K562 (cell line): Measurements from ENCODE around the gene C4orf46. TPM values are rescaled to one million over a fixed set of nuclear protein-coding genes. Genes with fewer than 3 reads are reported as not detected.

Source experiments
- ATAC-seq: fragments of 200-7000 bp; cut with Tn5 transposase; 3 replicates; pipeline ENCODE4 v1.9.1; 2020; ENCODE audit warnings: moderate library complexity
- BruUV-seq: library from RNA; stranded (reverse); fragments of 400-500 nt; replicated peaks from 2 replicates; lab custom pipeline; 2021; lab: Mats Ljungman, UMichigan
- CTCF ChIA-PET: fragments of 300-600 bp; formaldehyde crosslinking; extraction: SDS; loops from one replicate; lab custom pipeline; 2021; ENCODE audit warnings: low intra/inter-chr PET ratio; lab: Yijun Ruan, JAX
- POLR2A ChIA-PET: fragments of 300-600, 350-650 bp; sonication (Branson Sonifier 250); formaldehyde crosslinking; extraction: SDS; loops from one replicate; lab custom pipeline; 2021; ENCODE audit warnings: antibody characterized with exemption, inconsistent platforms; lab: Yijun Ruan, JAX
- DNase-seq, 4 experiments: peaks; one replicate each; pipeline versions ENCODE4 v3.0.0 to v3.0.0-alpha.2; 2011 to 2018; ENCODE audit warnings: low spot score in 3 of 4, mixed read lengths in 3 of 4; ENCODE audit errors: extremely low read depth in 1 of 4
- FAIRE-seq: peaks from 2 replicates; lab custom pipeline; 2011; peaks lifted over from hg19 to GRCh38; lab: Jason Lieb, UNC
- H2AFZ ChIP-seq: 2 replicates; pipeline ENCODE4 v1.6.0; 2011; ENCODE audit warnings: low read depth, low read length, control low read depth, inconsistent platforms
- H3K27ac ChIP-seq: fragments of 200-600 bp; 3 replicates; pipeline ENCODE4 v1.8.0; 2011; ENCODE audit warnings: low read depth, mild to moderate bottlenecking, control low read depth, inconsistent platforms, low read length, moderate library complexity, mixed read lengths; ENCODE audit errors: extremely low read depth
- H3K27me3 ChIP-seq, 2 experiments: fragments of 300-600 bp in 1 of 2; 2 replicates in 1 of 2; 3 replicates in 1 of 2; pipeline versions ENCODE4 v1.6.0 to v1.8.0; 2011; ENCODE audit warnings: inconsistent platforms in 2 of 2, low read length in 2 of 2, mild to moderate bottlenecking in 1 of 2, mixed read lengths in 1 of 2, moderate library complexity in 1 of 2; ENCODE audit not compliant: control insufficient read depth in 2 of 2, insufficient read depth in 2 of 2
- H3K36me3 ChIP-seq: fragments of 300-600 bp; 3 replicates; pipeline ENCODE4 v1.8.0; 2011; ENCODE audit warnings: mild to moderate bottlenecking, low read length, inconsistent platforms; ENCODE audit not compliant: control insufficient read depth, insufficient read depth
- H3K4me1 ChIP-seq, 2 experiments: fragments of 200-600 bp in 1 of 2; replicated peaks in 1 of 2; 2 replicates in 1 of 2; 3 replicates in 1 of 2; pipeline versions ENCODE4 v1.5.1 to v1.8.0; 2011; ENCODE audit warnings: inconsistent platforms in 2 of 2, low read length in 2 of 2, mild to moderate bottlenecking in 1 of 2, mixed read lengths in 1 of 2, moderate library complexity in 1 of 2; ENCODE audit not compliant: control insufficient read depth in 2 of 2, insufficient read depth in 2 of 2
- H3K4me2 ChIP-seq: 2 replicates; pipeline ENCODE4 v1.6.1; 2011; ENCODE audit warnings: low read length, control low read depth, inconsistent platforms, mixed read lengths; ENCODE audit not compliant: insufficient read depth
- H3K4me3 ChIP-seq: fragments of 200-600 bp; sonication (generic), shearing (Covaris generic); 2 replicates; pipeline ENCODE4 v1.5.1; 2016; ENCODE audit warnings: control low read depth, inconsistent platforms
- H3K79me2 ChIP-seq: fragments of 200-600 bp; 3 replicates; pipeline ENCODE4 v1.8.0; 2011; ENCODE audit warnings: low read length, inconsistent platforms; ENCODE audit not compliant: control insufficient read depth, insufficient read depth
- H3K9ac ChIP-seq, 2 experiments: 2 replicates each; pipeline versions ENCODE4 v1.6.0 to v1.6.1; 2011; ENCODE audit warnings: low read depth in 2 of 2, low read length in 2 of 2, control low read depth in 1 of 2, inconsistent platforms in 1 of 2, mild to moderate bottlenecking in 1 of 2, mixed read lengths in 1 of 2; ENCODE audit not compliant: insufficient read depth in 1 of 2
- H3K9me1 ChIP-seq: one replicate; pipeline ENCODE4 v1.6.0; 2011; ENCODE audit warnings: inconsistent platforms, mild to moderate bottlenecking, low read length, moderate library complexity; ENCODE audit not compliant: control insufficient read depth, insufficient read depth
- H3K9me3 ChIP-seq: replicated peaks from 2 replicates; pipeline ENCODE4 v1.5.1; 2011; ENCODE audit warnings: low read depth, low read length, inconsistent platforms; ENCODE audit not compliant: control insufficient read depth, insufficient read depth
- H4K20me1 ChIP-seq: replicated peaks from 2 replicates; pipeline ENCODE4 v1.6.1; 2011; ENCODE audit warnings: low read length, inconsistent platforms, mixed read lengths; ENCODE audit not compliant: control insufficient read depth, insufficient read depth
- ADNP ChIP-seq: fragments of 200-800 bp; sonication (Bioruptor generic); IDR thresholded peaks from 2 replicates; pipeline ENCODE4 v1.6.1; 2016; ENCODE audit warnings: missing genetic modification characterization, missing compliant biosample characterization
- ARID3A ChIP-seq: IDR thresholded peaks from 2 replicates; pipeline ENCODE4 v1.6.1; 2012; ENCODE audit warnings: low read depth, low read length, improper control_type of control experiment, borderline replicate concordance
- E2F1 ChIP-seq: sonication (generic); formaldehyde crosslinking; IDR thresholded peaks from 2 replicates; pipeline ENCODE4 v1.8.1; 2023; ENCODE audit warnings: mild to moderate bottlenecking, missing genetic modification reagents, moderate library complexity
- ETV1 ChIP-seq: fragments of 450-650 bp; conservative IDR thresholded peaks from 2 replicates; pipeline ENCODE4 v1.6.1; 2016; ENCODE audit warnings: missing genetic modification characterization, control low read depth, low read depth, missing compliant biosample characterization
- HOXB6 ChIP-seq: fragments of 250-450 bp; sonication (Bioruptor Pico); IDR thresholded peaks from 2 replicates; pipeline ENCODE4 v1.5.1; 2022; ENCODE audit warnings: mild to moderate bottlenecking, borderline replicate concordance
- NFRKB ChIP-seq: fragments of 450-650 bp; IDR thresholded peaks from 2 replicates; pipeline ENCODE4 v1.6.1; 2016; ENCODE audit warnings: low read depth
- STAT5A ChIP-seq: IDR thresholded peaks from 2 replicates; pipeline ENCODE4 v1.6.1; 2012; ENCODE audit warnings: low read length, inconsistent platforms, borderline replicate concordance
- TCF7L2 ChIP-seq: fragments of 150-350 bp; IDR thresholded peaks from 2 replicates; pipeline ENCODE4 v1.6.1; 2016; ENCODE audit warnings: low read depth, mild to moderate bottlenecking, low read length, moderate library complexity
- YY1 ChIP-seq, 3 experiments: IDR thresholded peaks; 2 replicates each; pipeline ENCODE4 v1.6.1; 2011; ENCODE audit warnings: low read length in 2 of 3, mild to moderate bottlenecking in 2 of 3, moderate library complexity in 2 of 3, borderline replicate concordance in 1 of 3, control low read depth in 1 of 3, low read depth in 1 of 3; ENCODE audit not compliant: insufficient read depth in 3 of 3, insufficient replicate concordance in 2 of 3, control insufficient read depth in 1 of 3, insufficient read length in 1 of 3; ENCODE audit errors: extremely low read depth in 1 of 3
- ZBTB34 ChIP-seq: fragments of 250-450 bp; sonication (Bioruptor Pico); IDR thresholded peaks from 2 replicates; pipeline ENCODE4 v1.8.0; 2021; ENCODE audit warnings: mild to moderate bottlenecking, moderate library complexity
- ZC3H8 ChIP-seq: fragments of 450-650 bp; IDR thresholded peaks from 2 replicates; pipeline ENCODE4 v1.6.1; 2017
- ZHX1 ChIP-seq: fragments of 150-350 bp; conservative IDR thresholded peaks from 2 replicates; pipeline ENCODE4 v1.6.1; 2014; ENCODE audit warnings: low read length
- ZNF316 ChIP-seq: fragments of 450-650 bp; IDR thresholded peaks from 2 replicates; pipeline ENCODE4 v1.6.1; 2016
- ZNF551 ChIP-seq: fragments of 250-450 bp; sonication (Bioruptor Pico); IDR thresholded peaks from 2 replicates; pipeline ENCODE4 v1.5.0; 2021; ENCODE audit warnings: mild to moderate bottlenecking, moderate library complexity
- ZNF696 ChIP-seq: fragments of 250-450 bp; sonication (Bioruptor Pico); conservative IDR thresholded peaks from 2 replicates; pipeline ENCODE4 v1.4.0; 2020; ENCODE audit warnings: mild to moderate bottlenecking, moderate library complexity
- ZNF76 ChIP-seq: fragments of 250-450 bp; sonication (Bioruptor Pico); IDR thresholded peaks from 2 replicates; pipeline ENCODE4 v1.4.0; 2020; ENCODE audit warnings: mild to moderate bottlenecking, moderate library complexity, borderline replicate concordance
- ZNF764 ChIP-seq: fragments of 250-450 bp; sonication (Bioruptor Pico); IDR thresholded peaks from 2 replicates; pipeline ENCODE4 v1.4.0; 2020; ENCODE audit warnings: low read depth, mild to moderate bottlenecking, moderate library complexity
- WGBS: fragments of 100-300 bp; shearing (Covaris generic); methylation state at CpG from one replicate; pipeline ENCODE4 v1.1.6; 2016; ENCODE audit warnings: low coverage, mixed read lengths; ENCODE audit not compliant: insufficient coverage; ENCODE audit errors: missing lambda C conversion rate; 5-methylcytosine and 5-hydroxymethylcytosine counted together
- in situ Hi-C: fragments of 300-500 bp; cut with MboI; formaldehyde crosslinking; loops from 4 replicates; pipeline ENCODE4 v1.15.0; 2018; ENCODE audit warnings: inconsistent platforms, mixed read lengths
- intact Hi-C: fragments of 100-400 bp; cut with micrococcal nuclease; formaldehyde crosslinking; loops from 2 replicates; pipeline ENCODE4 v1.14.2; 2022
- polyA plus RNA-seq, 8 experiments: library from polyadenylated mRNA; depleted of rRNA in 4 of 8; stranded (reverse) in 5 of 8; unstranded in 3 of 8; fragments of >200 nt; fragmentation: Nextera tagmentation in 2 of 8; fragmentation: Illumina TruSeq in 1 of 8; extraction: Ambion mirVana in 2 of 8; extraction: Trizol in 1 of 8; gene quantifications; 2 replicates each; pipeline versions ENCODE4 v1.2.1 to v1.2.3, GENCODE V29; 2011 to 2014; ENCODE audit warnings: inconsistent platforms in 1 of 8, missing spikeins in 1 of 8
- total RNA-seq, 7 experiments: library from RNA; depleted of rRNA in 6 of 7; stranded (reverse); fragments of >200 nt in 6 of 7; fragmentation: Illumina TruSeq in 2 of 7; extraction: Trizol in 2 of 7; gene quantifications; 2 replicates each; pipeline versions ENCODE4 v1.2.1 to v1.2.3, GENCODE V29; 2011 to 2021; ENCODE audit warnings: low replicate concordance in 1 of 7

The C4orf46 gene
- total and polyA plus RNA-seq, 9 of the 15 experiments (the other 6 are each of a cell fraction or from before 2014, with no cell fraction given): 9.7 to 24.4 (median 17.0) TPM

- Histone ChIP-seq H2AFZ (no peak overlapping the region), H3K4me2 (no peak overlapping the region), H3K4me3 (no peak overlapping the region), H3K9me3 (0 out of 2 replicates have a peak, but pooled peaks cover 2% of the 10 kb centered on the region), H3K9ac (no peak overlapping the region), H3K27me3 (no peaks in the 10 kb centered on the region), H4K20me1 (no peaks in the 10 kb centered on the region), H3K4me1 (no peaks in the 10 kb centered on the region), H3K79me2 (no peaks in the 10 kb centered on the region), H3K27ac (no peak overlapping the region), H3K9me1 (no peaks in the 10 kb centered on the region), H3K36me3 (peaks cover 91% of the 10 kb centered on the region)
- CTCF ChIA-PET: no interaction called here
- no peak for DNase-seq
- 94% methylated on average over 1 of the region's 1 CpG for WGBS
- no peak for FAIRE-seq
- intact Hi-C loops: no loop called here
- TF ChIP-seq ZBTB34 (no peak), ZNF316 (no peak), ZNF76 (CRISPR knock-in tag) (no peak), E2F1 (CRISPR knock-in tag) (no peak), TCF7L2 (no peak), ARID3A (no peak), YY1 (IDR thresholded peaks at IDR 0.05; ENCODE audit: borderline replicate concordance in 1 of 3, control insufficient read depth in 1 of 3, extremely low read depth in 1 of 3, insufficient read depth in 3 of 3, insufficient read length in 1 of 3, insufficient replicate concordance in 2 of 3, low read depth in 1 of 3, low read length in 2 of 3) (no peak), ETV1 (tag) (no peak), ADNP (no peak), ZNF696 (CRISPR knock-in tag) (no peak), ZHX1 (no peak), ZC3H8 (no peak), ZNF551 (no peak), NFRKB (no peak), STAT5A (no peak), HOXB6 (no peak), ZNF764 (CRISPR knock-in tag) (no peak)
- no peak for ATAC-seq
- in situ Hi-C loops: no loop called here
- BruUV-seq: no TSS peak
- POLR2A ChIA-PET: no interaction called here
Measured at GRCh38 chr4:158710814-158711213, 39.1 kb upstream of the C4orf46 start.
